WTC11 (cell line): ENCODE data around the gene RGS13. TPM values are rescaled to one million over a fixed set of nuclear protein-coding genes. Genes with fewer than 3 reads are reported as not detected.

Experiments
- ATAC-seq: fragments of 200-7000 bp; cut with Tn5 transposase; 2 replicates; pipeline ENCODE4 v1.10.0; 2021; ENCODE audit warnings: mild to moderate bottlenecking, moderate library complexity
- CTCF ChIA-PET: fragments of 300-600 bp; sonication (Branson Sonifier 250); formaldehyde crosslinking; loops from one replicate; lab custom pipeline; 2021; ENCODE audit warnings: antibody characterized with exemption; lab: Charles Lee
- POLR2A ChIA-PET: fragments of 350-600 bp; sonication (Branson Sonifier 250); formaldehyde crosslinking; loops from one replicate; lab custom pipeline; 2021; ENCODE audit warnings: antibody characterized with exemption; lab: Charles Lee
- DNase-seq: peaks from one replicate; pipeline ENCODE4 v3.0.0; 2021; ENCODE audit warnings: low spot score
- H3K27ac Mint-ChIP-seq: 2 replicates; pipeline ENCODE4 v1.8.0; 2021; ENCODE audit warnings: mixed read lengths
- H3K27me3 Mint-ChIP-seq: 2 replicates; pipeline ENCODE4 v1.8.0; 2021; ENCODE audit warnings: low read depth, mild to moderate bottlenecking, moderate library complexity, mixed read lengths
- H3K36me3 Mint-ChIP-seq: 2 replicates; pipeline ENCODE4 v1.8.0; 2021; ENCODE audit warnings: mixed read lengths
- H3K4me1 Mint-ChIP-seq: 2 replicates; pipeline ENCODE4 v1.8.0; 2022; ENCODE audit warnings: mixed read lengths
- H3K4me3 Mint-ChIP-seq: 2 replicates; pipeline ENCODE4 v1.8.0; 2021; ENCODE audit warnings: mild to moderate bottlenecking, moderate library complexity, mixed read lengths
- H3K9me3 Mint-ChIP-seq: 2 replicates; pipeline ENCODE4 v1.8.0; 2021; ENCODE audit warnings: mixed read lengths
- CREM ChIP-seq: sonication (generic); formaldehyde crosslinking; IDR thresholded peaks from 2 replicates; pipeline ENCODE4 v1.8.1; 2022; ENCODE audit warnings: mild to moderate bottlenecking, missing genetic modification reagents, moderate library complexity
- EMX1 ChIP-seq: fragments of 250-450 bp; sonication (Bioruptor Pico); IDR thresholded peaks from 2 replicates; pipeline ENCODE4 v1.8.0; 2021; ENCODE audit warnings: mild to moderate bottlenecking
- ESRRA ChIP-seq: sonication (generic); formaldehyde crosslinking; IDR thresholded peaks from 2 replicates; pipeline ENCODE4 v1.8.1; 2022; ENCODE audit warnings: mild to moderate bottlenecking, missing genetic modification reagents, borderline replicate concordance
- ETV6 ChIP-seq: sonication (generic); formaldehyde crosslinking; IDR thresholded peaks from 2 replicates; pipeline ENCODE4 v1.8.1; 2022; ENCODE audit warnings: mild to moderate bottlenecking, missing genetic modification reagents
- FOXK1 ChIP-seq: sonication (generic); formaldehyde crosslinking; IDR thresholded peaks from 2 replicates; pipeline ENCODE4 v1.8.0; 2022; ENCODE audit warnings: mild to moderate bottlenecking, moderate library complexity, missing genetic modification reagents
- FOXP1 ChIP-seq: sonication (generic); formaldehyde crosslinking; IDR thresholded peaks from 2 replicates; pipeline ENCODE4 v1.8.0; 2022; ENCODE audit warnings: missing genetic modification reagents, mild to moderate bottlenecking, moderate library complexity, borderline replicate concordance
- GABPB1 ChIP-seq: sonication (generic); formaldehyde crosslinking; IDR thresholded peaks from 2 replicates; pipeline ENCODE4 v1.8.1; 2023; ENCODE audit warnings: mild to moderate bottlenecking, missing genetic modification reagents
- HMGA2 ChIP-seq: fragments of 250-450 bp; sonication (Bioruptor Pico); IDR thresholded peaks from 2 replicates; pipeline ENCODE4 v1.4.0; 2021; ENCODE audit warnings: mild to moderate bottlenecking, moderate library complexity
- JAZF1 ChIP-seq: fragments of 250-450 bp; sonication (Bioruptor Pico); IDR thresholded peaks from 2 replicates; pipeline ENCODE4 v1.9.0; 2021; ENCODE audit warnings: moderate library complexity, mild to moderate bottlenecking, inconsistent platforms
- MXD4 ChIP-seq: fragments of 250-450 bp; sonication (Bioruptor Pico); IDR thresholded peaks from 2 replicates; pipeline ENCODE4 v1.8.0; 2021; ENCODE audit warnings: mild to moderate bottlenecking, moderate library complexity, borderline replicate concordance
- MYBL2 ChIP-seq: sonication (generic); formaldehyde crosslinking; IDR thresholded peaks from 2 replicates; pipeline ENCODE4 v1.8.1; 2023; ENCODE audit warnings: mild to moderate bottlenecking, moderate library complexity, missing genetic modification reagents
- NR1H2 ChIP-seq: sonication (generic); formaldehyde crosslinking; IDR thresholded peaks from 2 replicates; pipeline ENCODE4 v1.9.0; 2021; ENCODE audit warnings: mild to moderate bottlenecking, moderate library complexity, missing genetic modification reagents
- PRRX2 ChIP-seq: fragments of 250-450 bp; sonication (Bioruptor Pico); IDR thresholded peaks from 2 replicates; pipeline ENCODE4 v1.8.0; 2021; ENCODE audit warnings: mild to moderate bottlenecking
- TP53 ChIP-seq: sonication (generic); formaldehyde crosslinking; IDR thresholded peaks from 2 replicates; pipeline ENCODE4 v1.8.1; 2023; ENCODE audit warnings: mild to moderate bottlenecking, missing genetic modification reagents
- ZNF121 ChIP-seq: sonication (generic); formaldehyde crosslinking; IDR thresholded peaks from 2 replicates; pipeline ENCODE4 v1.8.0; 2023; ENCODE audit warnings: missing genetic modification reagents
- ZNF232 ChIP-seq: sonication (generic); formaldehyde crosslinking; IDR thresholded peaks from 2 replicates; pipeline ENCODE4 v1.8.0; 2022; ENCODE audit warnings: mild to moderate bottlenecking, missing genetic modification reagents
- ZNF416 ChIP-seq: fragments of 250-450 bp; sonication (Bioruptor Pico); IDR thresholded peaks from 2 replicates; pipeline ENCODE4 v1.9.0; 2021; ENCODE audit warnings: mild to moderate bottlenecking, inconsistent platforms
- total RNA-seq: library from RNA; stranded (reverse); gene quantifications from 3 replicates; pipeline ENCODE4 v1.2.3, GENCODE V29; 2021
- TF ChIP-seq, protein P1 (sequence below): fragments of 250-450 bp; sonication (Bioruptor Pico); IDR thresholded peaks from 2 replicates; pipeline ENCODE4 v1.9.0; 2021; ENCODE audit warnings: mild to moderate bottlenecking
- TF ChIP-seq, protein P2 (sequence below): sonication (generic); formaldehyde crosslinking; IDR thresholded peaks from 2 replicates; pipeline ENCODE4 v1.8.0; 2022; ENCODE audit warnings: mild to moderate bottlenecking, missing genetic modification reagents
- TF ChIP-seq, protein P3 (sequence below): sonication (generic); formaldehyde crosslinking; IDR thresholded peaks from 2 replicates; pipeline ENCODE4 v1.8.1; 2023; ENCODE audit warnings: mild to moderate bottlenecking, missing genetic modification reagents
- TF ChIP-seq, protein P4 (sequence below): sonication (generic); formaldehyde crosslinking; IDR thresholded peaks from 2 replicates; pipeline ENCODE4 v1.8.0; 2022; ENCODE audit warnings: mild to moderate bottlenecking, missing genetic modification reagents
- TF ChIP-seq, protein P5 (sequence below): sonication (generic); formaldehyde crosslinking; IDR thresholded peaks from 2 replicates; pipeline ENCODE4 v1.8.1; 2022; ENCODE audit warnings: missing genetic modification reagents, borderline replicate concordance
- TF ChIP-seq, protein P6 (sequence below): fragments of 250-450 bp; sonication (Bioruptor Pico); IDR thresholded peaks from 2 replicates; pipeline ENCODE4 v2.1.2; 2022; ENCODE audit warnings: mild to moderate bottlenecking, moderate library complexity
- TF ChIP-seq, protein P7 (sequence below): fragments of 250-450 bp; sonication (Bioruptor Pico); IDR thresholded peaks from 2 replicates; pipeline ENCODE4 v1.8.0; 2021; ENCODE audit warnings: mild to moderate bottlenecking
- TF ChIP-seq, protein P8 (sequence below): sonication (generic); formaldehyde crosslinking; IDR thresholded peaks from 2 replicates; pipeline ENCODE4 v1.8.1; 2023; ENCODE audit warnings: mild to moderate bottlenecking, moderate library complexity, missing genetic modification reagents
- TF ChIP-seq, protein P9 (sequence below): sonication (generic); formaldehyde crosslinking; IDR thresholded peaks from 2 replicates; pipeline ENCODE4 v1.8.1; 2022; ENCODE audit warnings: mild to moderate bottlenecking, missing genetic modification reagents, moderate library complexity, borderline replicate concordance

RGS13 gene
- total RNA-seq, 1 experiment from 2014 or later, result not detected

DNA sequence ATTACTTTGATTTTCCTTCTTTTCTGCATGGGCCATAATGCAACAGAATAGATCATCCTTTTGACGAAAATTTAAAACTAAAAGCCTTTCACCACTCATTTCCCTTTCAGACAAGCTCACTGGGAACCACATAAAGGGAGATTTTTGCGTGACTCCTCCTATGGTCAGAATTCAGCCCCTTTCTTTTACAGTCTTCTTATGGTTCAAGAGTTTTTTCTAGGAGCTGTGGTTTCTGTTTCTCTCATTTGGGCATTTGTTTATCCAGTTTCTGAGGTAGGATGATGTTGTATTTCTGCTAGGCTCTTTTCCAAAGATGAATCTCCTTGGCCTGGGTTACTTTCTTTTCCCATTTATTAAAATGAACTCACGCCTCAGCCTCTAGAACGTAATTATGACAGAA lies 43.4 kb upstream of the RGS13 start:
- Mint-ChIP-seq H3K27ac (no peak overlapping the region), H3K9me3 (no peaks in the 10 kb centered on the region)
- POLR2A ChIA-PET, result no interaction called here

DNA sequence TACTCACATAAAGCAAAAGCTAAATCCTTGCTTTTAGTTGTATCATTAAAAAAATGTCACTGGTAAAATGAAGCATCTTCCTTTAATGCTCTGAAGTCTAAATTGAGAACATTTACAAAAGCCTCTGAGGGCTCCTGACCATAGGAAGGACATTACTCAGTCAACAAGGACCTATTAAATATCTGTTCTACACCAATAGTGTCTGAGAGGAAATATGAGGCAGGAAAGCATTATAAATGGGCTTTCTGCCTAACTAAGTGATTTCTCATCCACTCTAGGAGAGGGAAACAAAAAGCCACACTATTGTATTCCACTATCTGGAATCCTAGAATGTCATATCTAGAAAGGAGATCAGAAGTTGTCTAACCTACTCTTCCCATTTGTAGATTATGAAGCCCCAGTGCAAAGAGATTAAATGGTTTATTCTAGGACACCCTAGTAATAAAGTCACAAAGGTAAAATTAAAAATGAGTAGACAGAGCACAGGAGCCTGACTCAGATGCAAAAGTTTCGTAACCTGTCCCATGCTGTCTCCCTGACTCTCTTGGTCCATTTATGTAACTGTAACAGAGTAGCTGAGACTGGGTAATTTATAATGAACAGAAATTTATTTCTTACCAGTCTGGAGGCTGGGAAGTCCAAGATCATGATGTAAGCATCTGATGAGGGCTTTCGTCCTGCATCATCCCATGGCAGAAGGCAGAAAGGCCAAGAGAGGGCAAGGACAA lies 42.8 kb upstream of the RGS13 start:
- ChIA-PET CTCF (no interaction called here), POLR2A (no interaction called here)
- H3K27me3 Mint-ChIP-seq, result no peaks in the 10 kb centered on the region
- TF ChIP-seq ZNF121 (CRISPR knock-in tag) (no peak), ZNF416 (CRISPR knock-in tag) (no peak), HMGA2 (CRISPR knock-in tag) (no peak), ZNF232 (CRISPR knock-in tag) (no peak), ETV6 (no peak), PRRX2 (CRISPR knock-in tag) (no peak), MYBL2 (no peak), FOXP1 (no peak), EMX1 (CRISPR knock-in tag) (no peak), GABPB1 (CRISPR knock-in tag) (no peak)
- TF ChIP-seq, protein P1, sequence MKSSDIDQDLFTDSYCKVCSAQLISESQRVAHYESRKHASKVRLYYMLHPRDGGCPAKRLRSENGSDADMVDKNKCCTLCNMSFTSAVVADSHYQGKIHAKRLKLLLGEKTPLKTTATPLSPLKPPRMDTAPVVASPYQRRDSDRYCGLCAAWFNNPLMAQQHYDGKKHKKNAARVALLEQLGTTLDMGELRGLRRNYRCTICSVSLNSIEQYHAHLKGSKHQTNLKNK (CRISPR knock-in tag), result no peak
- TF ChIP-seq, protein P2, sequence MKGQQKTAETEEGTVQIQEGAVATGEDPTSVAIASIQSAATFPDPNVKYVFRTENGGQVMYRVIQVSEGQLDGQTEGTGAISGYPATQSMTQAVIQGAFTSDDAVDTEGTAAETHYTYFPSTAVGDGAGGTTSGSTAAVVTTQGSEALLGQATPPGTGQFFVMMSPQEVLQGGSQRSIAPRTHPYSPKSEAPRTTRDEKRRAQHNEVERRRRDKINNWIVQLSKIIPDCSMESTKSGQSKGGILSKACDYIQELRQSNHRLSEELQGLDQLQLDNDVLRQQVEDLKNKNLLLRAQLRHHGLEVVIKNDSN (CRISPR knock-in tag), result no peak
- TF ChIP-seq, protein P3, sequence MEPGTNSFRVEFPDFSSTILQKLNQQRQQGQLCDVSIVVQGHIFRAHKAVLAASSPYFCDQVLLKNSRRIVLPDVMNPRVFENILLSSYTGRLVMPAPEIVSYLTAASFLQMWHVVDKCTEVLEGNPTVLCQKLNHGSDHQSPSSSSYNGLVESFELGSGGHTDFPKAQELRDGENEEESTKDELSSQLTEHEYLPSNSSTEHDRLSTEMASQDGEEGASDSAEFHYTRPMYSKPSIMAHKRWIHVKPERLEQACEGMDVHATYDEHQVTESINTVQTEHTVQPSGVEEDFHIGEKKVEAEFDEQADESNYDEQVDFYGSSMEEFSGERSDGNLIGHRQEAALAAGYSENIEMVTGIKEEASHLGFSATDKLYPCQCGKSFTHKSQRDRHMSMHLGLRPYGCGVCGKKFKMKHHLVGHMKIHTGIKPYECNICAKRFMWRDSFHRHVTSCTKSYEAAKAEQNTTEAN, result no peak

More for the DNA sequence above, 43.4 kb upstream of the RGS13 start:
- Mint-ChIP-seq H3K27me3 (no peaks in the 10 kb centered on the region), H3K36me3 (no peaks in the 10 kb centered on the region), H3K4me1 (0 out of 2 replicates have a peak, but pooled peaks cover 3% of the 10 kb centered on the region), H3K4me3 (no peak overlapping the region)
- CTCF ChIA-PET, result no interaction called here
- DNase-seq, result no peak
- no peak for ATAC-seq
- no peak for TF ChIP-seq CREM (CRISPR knock-in tag)
- no peak for TF ChIP-seq JAZF1
- TF ChIP-seq ZNF121 (CRISPR knock-in tag), result no peak
- TF ChIP-seq, protein P4, sequence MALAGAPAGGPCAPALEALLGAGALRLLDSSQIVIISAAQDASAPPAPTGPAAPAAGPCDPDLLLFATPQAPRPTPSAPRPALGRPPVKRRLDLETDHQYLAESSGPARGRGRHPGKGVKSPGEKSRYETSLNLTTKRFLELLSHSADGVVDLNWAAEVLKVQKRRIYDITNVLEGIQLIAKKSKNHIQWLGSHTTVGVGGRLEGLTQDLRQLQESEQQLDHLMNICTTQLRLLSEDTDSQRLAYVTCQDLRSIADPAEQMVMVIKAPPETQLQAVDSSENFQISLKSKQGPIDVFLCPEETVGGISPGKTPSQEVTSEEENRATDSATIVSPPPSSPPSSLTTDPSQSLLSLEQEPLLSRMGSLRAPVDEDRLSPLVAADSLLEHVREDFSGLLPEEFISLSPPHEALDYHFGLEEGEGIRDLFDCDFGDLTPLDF, result no peak
- TF ChIP-seq, protein P5, sequence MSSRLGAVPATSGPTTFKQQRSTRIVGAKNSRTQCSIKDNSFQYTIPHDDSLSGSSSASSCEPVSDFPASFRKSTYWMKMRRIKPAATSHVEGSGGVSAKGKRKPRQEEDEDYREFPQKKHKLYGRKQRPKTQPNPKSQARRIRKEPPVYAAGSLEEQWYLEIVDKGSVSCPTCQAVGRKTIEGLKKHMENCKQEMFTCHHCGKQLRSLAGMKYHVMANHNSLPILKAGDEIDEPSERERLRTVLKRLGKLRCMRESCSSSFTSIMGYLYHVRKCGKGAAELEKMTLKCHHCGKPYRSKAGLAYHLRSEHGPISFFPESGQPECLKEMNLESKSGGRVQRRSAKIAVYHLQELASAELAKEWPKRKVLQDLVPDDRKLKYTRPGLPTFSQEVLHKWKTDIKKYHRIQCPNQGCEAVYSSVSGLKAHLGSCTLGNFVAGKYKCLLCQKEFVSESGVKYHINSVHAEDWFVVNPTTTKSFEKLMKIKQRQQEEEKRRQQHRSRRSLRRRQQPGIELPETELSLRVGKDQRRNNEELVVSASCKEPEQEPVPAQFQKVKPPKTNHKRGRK (CRISPR knock-in tag), result no peak
- no peak for TF ChIP-seq NR1H2
- no peak for TF ChIP-seq MXD4 (CRISPR knock-in tag)
- TF ChIP-seq, protein P6, sequence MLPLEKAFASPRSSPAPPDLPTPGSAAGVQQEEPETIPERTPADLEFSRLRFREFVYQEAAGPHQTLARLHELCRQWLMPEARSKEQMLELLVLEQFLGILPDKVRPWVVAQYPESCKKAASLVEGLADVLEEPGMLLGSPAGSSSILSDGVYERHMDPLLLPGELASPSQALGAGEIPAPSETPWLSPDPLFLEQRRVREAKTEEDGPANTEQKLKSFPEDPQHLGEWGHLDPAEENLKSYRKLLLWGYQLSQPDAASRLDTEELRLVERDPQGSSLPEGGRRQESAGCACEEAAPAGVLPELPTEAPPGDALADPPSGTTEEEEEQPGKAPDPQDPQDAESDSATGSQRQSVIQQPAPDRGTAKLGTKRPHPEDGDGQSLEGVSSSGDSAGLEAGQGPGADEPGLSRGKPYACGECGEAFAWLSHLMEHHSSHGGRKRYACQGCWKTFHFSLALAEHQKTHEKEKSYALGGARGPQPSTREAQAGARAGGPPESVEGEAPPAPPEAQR (CRISPR knock-in tag), result no peak
- TF ChIP-seq TP53, result no peak
- TF ChIP-seq ESRRA, result no peak
- TF ChIP-seq, protein P7, sequence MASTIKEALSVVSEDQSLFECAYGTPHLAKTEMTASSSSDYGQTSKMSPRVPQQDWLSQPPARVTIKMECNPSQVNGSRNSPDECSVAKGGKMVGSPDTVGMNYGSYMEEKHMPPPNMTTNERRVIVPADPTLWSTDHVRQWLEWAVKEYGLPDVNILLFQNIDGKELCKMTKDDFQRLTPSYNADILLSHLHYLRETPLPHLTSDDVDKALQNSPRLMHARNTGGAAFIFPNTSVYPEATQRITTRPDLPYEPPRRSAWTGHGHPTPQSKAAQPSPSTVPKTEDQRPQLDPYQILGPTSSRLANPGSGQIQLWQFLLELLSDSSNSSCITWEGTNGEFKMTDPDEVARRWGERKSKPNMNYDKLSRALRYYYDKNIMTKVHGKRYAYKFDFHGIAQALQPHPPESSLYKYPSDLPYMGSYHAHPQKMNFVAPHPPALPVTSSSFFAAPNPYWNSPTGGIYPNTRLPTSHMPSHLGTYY (CRISPR knock-in tag), result no peak
- no peak for TF ChIP-seq FOXK1 (CRISPR knock-in tag)
- TF ChIP-seq, protein P8, sequence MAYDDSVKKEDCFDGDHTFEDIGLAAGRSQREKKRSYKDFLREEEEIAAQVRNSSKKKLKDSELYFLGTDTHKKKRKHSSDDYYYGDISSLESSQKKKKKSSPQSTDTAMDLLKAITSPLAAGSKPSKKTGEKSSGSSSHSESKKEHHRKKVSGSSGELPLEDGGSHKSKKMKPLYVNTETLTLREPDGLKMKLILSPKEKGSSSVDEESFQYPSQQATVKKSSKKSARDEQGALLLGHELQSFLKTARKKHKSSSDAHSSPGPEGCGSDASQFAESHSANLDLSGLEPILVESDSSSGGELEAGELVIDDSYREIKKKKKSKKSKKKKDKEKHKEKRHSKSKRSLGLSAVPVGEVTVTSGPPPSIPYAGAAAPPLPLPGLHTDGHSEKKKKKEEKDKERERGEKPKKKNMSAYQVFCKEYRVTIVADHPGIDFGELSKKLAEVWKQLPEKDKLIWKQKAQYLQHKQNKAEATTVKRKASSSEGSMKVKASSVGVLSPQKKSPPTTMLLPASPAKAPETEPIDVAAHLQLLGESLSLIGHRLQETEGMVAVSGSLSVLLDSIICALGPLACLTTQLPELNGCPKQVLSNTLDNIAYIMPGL, result no peak
- TF ChIP-seq, protein P9, sequence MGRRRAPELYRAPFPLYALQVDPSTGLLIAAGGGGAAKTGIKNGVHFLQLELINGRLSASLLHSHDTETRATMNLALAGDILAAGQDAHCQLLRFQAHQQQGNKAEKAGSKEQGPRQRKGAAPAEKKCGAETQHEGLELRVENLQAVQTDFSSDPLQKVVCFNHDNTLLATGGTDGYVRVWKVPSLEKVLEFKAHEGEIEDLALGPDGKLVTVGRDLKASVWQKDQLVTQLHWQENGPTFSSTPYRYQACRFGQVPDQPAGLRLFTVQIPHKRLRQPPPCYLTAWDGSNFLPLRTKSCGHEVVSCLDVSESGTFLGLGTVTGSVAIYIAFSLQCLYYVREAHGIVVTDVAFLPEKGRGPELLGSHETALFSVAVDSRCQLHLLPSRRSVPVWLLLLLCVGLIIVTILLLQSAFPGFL (CRISPR knock-in tag), result no peak
- TF ChIP-seq, all 79 proteins: peak for 0

More for the DNA sequence above, 42.8 kb upstream of the RGS13 start:
- H3K4me3 Mint-ChIP-seq, result no peak overlapping the region
- H3K9me3 Mint-ChIP-seq, result no peaks in the 10 kb centered on the region
- no peaks in the 10 kb centered on the region for H3K36me3 Mint-ChIP-seq
- no peak overlapping the region for H3K27ac Mint-ChIP-seq
- ATAC-seq (no peak), DNase-seq (no peak)
- 0 out of 2 replicates have a peak, but pooled peaks cover 3% of the 10 kb centered on the region for H3K4me1 Mint-ChIP-seq
